SK-N-SH (cell line): ENCODE measurements around the gene GCLM. TPM values are rescaled to one million over a fixed set of nuclear protein-coding genes. Genes with fewer than 3 reads are reported as not detected.

Experiments used
- CTCF ChIA-PET: fragments of 300-600, 350-600 bp; formaldehyde crosslinking; extraction: SDS; loops from one replicate; lab custom pipeline; 2021; lab: Yijun Ruan, JAX
- POLR2A ChIA-PET: fragments of 350-600 bp; sonication (Branson Sonifier 250); formaldehyde crosslinking; extraction: SDS; loops from one replicate; lab custom pipeline; 2020; ENCODE audit warnings: antibody characterized with exemption, inconsistent platforms; lab: Yijun Ruan, JAX
- DNase-seq: peaks from one replicate; pipeline ENCODE4 v3.0.0; 2012
- H2AFZ ChIP-seq: fragments of 200-600 bp; sonication (generic); 2 replicates; pipeline ENCODE4 v1.8.1; 2016; ENCODE audit warnings: antibody characterized with exemption, mild to moderate bottlenecking, low read depth
- H3F3A ChIP-seq: fragments of 200-600 bp; sonication (generic); replicated peaks from 2 replicates; pipeline ENCODE3; 2016; ENCODE audit warnings: antibody characterized with exemption, mild to moderate bottlenecking; ENCODE audit not compliant: insufficient read depth
- H3K27ac ChIP-seq, 2 experiments: fragments of 200-500 bp in 1 of 2; fragments of 200-600 bp in 1 of 2; sonication (Bioruptor generic) in 1 of 2; sonication (generic), shearing (Covaris generic) in 1 of 2; 2 replicates each; pipeline versions ENCODE4 v1.5.1 to v1.6.1; 2014 to 2016; ENCODE audit warnings: low read depth in 2 of 2, inconsistent platforms in 1 of 2, low read length in 1 of 2, mild to moderate bottlenecking in 1 of 2, mixed read lengths in 1 of 2
- H3K27me3 ChIP-seq: fragments of 200-600 bp; sonication (generic), shearing (Covaris generic); 2 replicates; pipeline ENCODE4 v1.6.1; 2016; ENCODE audit warnings: mixed run types; ENCODE audit not compliant: insufficient read depth
- H3K36me3 ChIP-seq, 2 experiments: fragments of 200-500 bp in 1 of 2; fragments of 200-600 bp in 1 of 2; sonication (Bioruptor generic) in 1 of 2; sonication (generic) in 1 of 2; replicated peaks in 1 of 2; 2 replicates each; pipeline versions ENCODE3 to v1.5.1; 2014 to 2016; ENCODE audit warnings: low read length in 1 of 2, mild to moderate bottlenecking in 1 of 2; ENCODE audit not compliant: insufficient read depth in 2 of 2, control insufficient read depth in 1 of 2
- H3K4me1 ChIP-seq, 2 experiments: fragments of 200-500 bp in 1 of 2; fragments of 200-600 bp in 1 of 2; sonication (Bioruptor generic) in 1 of 2; sonication (generic), shearing (Covaris generic) in 1 of 2; 2 replicates each; pipeline versions ENCODE4 v1.5.1 to v1.6.1; 2014 to 2016; ENCODE audit warnings: low read depth in 1 of 2, low read length in 1 of 2, mixed run types in 1 of 2; ENCODE audit not compliant: insufficient read depth in 2 of 2, control insufficient read depth in 1 of 2
- H3K4me2 ChIP-seq: fragments of 200-600 bp; sonication (generic), shearing (Covaris generic); 2 replicates; pipeline ENCODE4 v1.6.1; 2017; ENCODE audit warnings: mixed run types
- H3K4me3 ChIP-seq, 2 experiments: fragments of 200-500 bp in 1 of 2; fragments of 200-600 bp in 1 of 2; sonication (Bioruptor generic) in 1 of 2; sonication (generic), shearing (Covaris generic) in 1 of 2; 2 replicates each; pipeline versions ENCODE4 v1.5.1 to v1.8.1; 2014 to 2016; ENCODE audit warnings: low read depth in 2 of 2, inconsistent platforms in 1 of 2, low read length in 1 of 2, mild to moderate bottlenecking in 1 of 2, mixed read lengths in 1 of 2, moderate library complexity in 1 of 2
- H3K79me2 ChIP-seq: fragments of 200-600 bp; sonication (generic); 2 replicates; pipeline ENCODE4 v1.8.1; 2017; ENCODE audit warnings: mild to moderate bottlenecking; ENCODE audit not compliant: insufficient read depth
- H3K9ac ChIP-seq: fragments of 200-600 bp; sonication (generic); 2 replicates; pipeline ENCODE4 v1.6.1; 2017; ENCODE audit warnings: mixed run types
- H3K9me2 ChIP-seq: fragments of 200-600 bp; sonication (generic); 2 replicates; pipeline ENCODE4 v1.6.1; 2017; ENCODE audit warnings: mixed run types
- H3K9me3 ChIP-seq: fragments of 200-600 bp; sonication (generic); 2 replicates; pipeline ENCODE4 v1.6.1; 2017; ENCODE audit warnings: mixed run types, mild to moderate bottlenecking, moderate library complexity
- H4K20me1 ChIP-seq: fragments of 200-600 bp; sonication (generic); 2 replicates; pipeline ENCODE4 v1.6.1; 2017; ENCODE audit warnings: mild to moderate bottlenecking, mixed run types; ENCODE audit not compliant: insufficient read depth
- CHD2 ChIP-seq: fragments of 150-350 bp; IDR thresholded peaks from 2 replicates; pipeline ENCODE4 v1.6.1; 2018; ENCODE audit warnings: low read length; ENCODE audit not compliant: partially characterized antibody
- FOSL2 ChIP-seq: IDR thresholded peaks from 2 replicates; pipeline ENCODE4 v1.4.0; 2012; ENCODE audit warnings: low read depth, mild to moderate bottlenecking, moderate library complexity, borderline replicate concordance
- FOXJ3 ChIP-seq: sonication (generic); formaldehyde crosslinking; IDR thresholded peaks from 2 replicates; pipeline ENCODE4 v1.5.1; 2020; ENCODE audit warnings: mild to moderate bottlenecking, missing genetic modification reagents
- GABPA ChIP-seq: IDR thresholded peaks from 2 replicates; pipeline ENCODE4 v1.4.0; 2012; ENCODE audit warnings: low read depth, mild to moderate bottlenecking
- JUND ChIP-seq: IDR thresholded peaks from 2 replicates; pipeline ENCODE4 v1.4.0; 2012
- MEF2A ChIP-seq: IDR thresholded peaks from 2 replicates; pipeline ENCODE4 v1.4.0; 2012; ENCODE audit warnings: low read depth, borderline replicate concordance
- NFIC ChIP-seq: IDR thresholded peaks from 2 replicates; pipeline ENCODE4 v1.4.0; 2012; ENCODE audit warnings: borderline replicate concordance
- RFX5 ChIP-seq: IDR thresholded peaks from 2 replicates; pipeline ENCODE4 v1.6.1; 2012; ENCODE audit warnings: mild to moderate bottlenecking, improper control_type of control experiment, low read length
- RXRA ChIP-seq: IDR thresholded peaks from 2 replicates; pipeline ENCODE4 v1.4.0; 2012; ENCODE audit warnings: low read depth, mild to moderate bottlenecking, borderline replicate concordance
- SIN3A ChIP-seq: IDR thresholded peaks from 2 replicates; pipeline ENCODE4 v1.6.1; 2012; ENCODE audit warnings: low read depth, mild to moderate bottlenecking, low read length, moderate library complexity, borderline replicate concordance
- TAF1 ChIP-seq: IDR thresholded peaks from 2 replicates; pipeline ENCODE4 v1.6.1; 2012; ENCODE audit warnings: low read depth, mild to moderate bottlenecking, low read length, moderate library complexity, borderline replicate concordance
- TCF12 ChIP-seq: IDR thresholded peaks from 2 replicates; pipeline ENCODE4 v1.4.0; 2012
- YY1 ChIP-seq: IDR thresholded peaks from 2 replicates; pipeline ENCODE4 v1.4.0; 2012; ENCODE audit warnings: low read depth, mild to moderate bottlenecking
- WGBS: methylation state at CpG from one replicate; pipeline ENCODE4 v1.1.6; 2017; ENCODE audit warnings: low lambda C conversion rate; 5-methylcytosine and 5-hydroxymethylcytosine counted together
- polyA plus RNA-seq, 3 experiments: library from polyadenylated mRNA; depleted of rRNA; stranded (reverse); fragments of >200 nt; gene quantifications; 2 replicates each; pipeline ENCODE4 v1.2.3, GENCODE V29; 2012
- TF ChIP-seq, protein P1 (sequence below): IDR thresholded peaks from 2 replicates; pipeline ENCODE4; 2012
- TF ChIP-seq, protein P2 (sequence below): IDR thresholded peaks from 2 replicates; pipeline ENCODE4 v1.4.0; 2012; ENCODE audit warnings: low read depth
- TF ChIP-seq, protein P3 (sequence below): fragments of 150-350 bp; IDR thresholded peaks from 2 replicates; pipeline ENCODE4 v1.6.1; 2017; ENCODE audit warnings: antibody characterized with exemption, low read length, low read depth, borderline replicate concordance
- TF ChIP-seq, protein P4 (sequence below): fragments of 150-350 bp; IDR thresholded peaks from 2 replicates; pipeline ENCODE4 v1.6.1; 2016; ENCODE audit warnings: mild to moderate bottlenecking, low read depth, low read length
- TF ChIP-seq, protein P5 (sequence below): fragments of 200-600 bp; sonication (generic); IDR thresholded peaks from 2 replicates; pipeline ENCODE4 v1.6.1; 2017; ENCODE audit warnings: antibody characterized with exemption, mild to moderate bottlenecking, moderate library complexity

The GCLM gene
- polyA plus RNA-seq, 1 of the 3 experiments (the other 2 are of a cell fraction), result 9.4 TPM

DNA sequence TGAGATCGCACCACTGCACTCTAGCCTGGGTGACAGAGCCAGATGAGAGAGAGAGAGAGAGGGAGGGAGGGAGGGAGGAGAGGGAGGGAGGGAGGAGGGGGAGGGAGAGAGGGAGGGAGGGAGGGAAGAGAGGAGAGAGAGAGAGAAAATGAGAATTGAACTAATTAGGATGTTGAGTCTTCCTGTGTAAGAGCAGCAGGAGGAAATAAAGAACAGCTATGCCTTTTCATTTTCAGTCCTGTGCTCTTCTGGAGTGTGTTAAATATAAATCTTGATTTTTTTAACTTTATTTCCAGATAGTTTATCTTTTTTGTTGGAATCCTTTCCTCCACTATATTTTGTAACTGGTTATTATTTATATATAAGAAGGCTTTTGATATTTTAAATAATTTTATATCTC is 57.4 kb downstream of the GCLM start:
- DNase-seq, result no peak
- Histone ChIP-seq H3K9me2 (no peaks in the 10 kb centered on the region), H3K79me2 (no peaks in the 10 kb centered on the region), H3K4me2 (no peak overlapping the region), H3K4me1 (peaks cover 0 to 4% of the 10 kb centered on the region in 2 experiments; a peak in 1 of 4 replicates), H3K9me3 (no peaks in the 10 kb centered on the region), H3K4me3 (no peak overlapping the region), H3K36me3 (no peaks in the 10 kb centered on the region), H2AFZ (no peak overlapping the region), H4K20me1 (no peaks in the 10 kb centered on the region), H3K27ac (no peak overlapping the region), H3K27me3 (no peaks in the 10 kb centered on the region), H3F3A (peaks cover 12% of the 10 kb centered on the region), H3K9ac (no peak overlapping the region)
- WGBS, result 94% methylated on average over 1 of the region's 1 CpG
- ChIA-PET CTCF (no interaction called here), POLR2A (no interaction called here)
- TF ChIP-seq JUND (no peak), FOSL2 (no peak)

DNA sequence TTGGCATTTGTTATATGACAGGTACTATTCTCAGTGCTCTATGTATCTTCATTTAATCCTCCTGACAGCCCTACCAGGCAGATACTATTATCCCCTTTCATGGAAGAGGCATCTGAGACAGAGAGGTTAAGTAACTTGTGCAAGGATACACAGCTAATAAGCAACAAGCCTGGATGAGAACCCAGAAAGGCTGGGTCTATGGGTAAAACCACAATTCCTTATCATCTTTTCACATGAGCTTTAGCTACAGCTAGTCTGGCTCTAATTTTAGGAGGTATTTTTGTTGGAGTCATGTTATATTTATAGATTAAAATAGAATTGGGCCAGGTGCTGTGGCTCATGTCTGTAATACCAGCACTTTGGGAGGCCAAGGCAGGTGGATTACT is 57.9 kb downstream of the GCLM start:
- Histone ChIP-seq H2AFZ (no peak overlapping the region), H4K20me1 (no peaks in the 10 kb centered on the region), H3K27me3 (no peaks in the 10 kb centered on the region), H3K4me3 (no peak overlapping the region), H3K27ac (no peak overlapping the region; a peak in 1 of 4 replicates), H3F3A (peaks cover 13% of the 10 kb centered on the region), H3K9me3 (no peaks in the 10 kb centered on the region), H3K36me3 (no peaks in the 10 kb centered on the region), H3K79me2 (no peaks in the 10 kb centered on the region), H3K9me2 (no peaks in the 10 kb centered on the region), H3K4me1 (peaks cover 0 to 4% of the 10 kb centered on the region in 2 experiments; a peak in 1 of 4 replicates), H3K4me2 (no peak overlapping the region)
- no peak for DNase-seq
- POLR2A ChIA-PET, result no interaction called here
- TF ChIP-seq, protein P1, sequence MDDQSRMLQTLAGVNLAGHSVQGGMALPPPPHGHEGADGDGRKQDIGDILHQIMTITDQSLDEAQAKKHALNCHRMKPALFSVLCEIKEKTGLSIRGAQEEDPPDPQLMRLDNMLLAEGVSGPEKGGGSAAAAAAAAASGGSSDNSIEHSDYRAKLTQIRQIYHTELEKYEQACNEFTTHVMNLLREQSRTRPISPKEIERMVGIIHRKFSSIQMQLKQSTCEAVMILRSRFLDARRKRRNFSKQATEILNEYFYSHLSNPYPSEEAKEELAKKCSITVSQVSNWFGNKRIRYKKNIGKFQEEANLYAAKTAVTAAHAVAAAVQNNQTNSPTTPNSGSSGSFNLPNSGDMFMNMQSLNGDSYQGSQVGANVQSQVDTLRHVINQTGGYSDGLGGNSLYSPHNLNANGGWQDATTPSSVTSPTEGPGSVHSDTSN, result no peak
- TF ChIP-seq RFX5, result no peak
- no peak for TF ChIP-seq SIN3A
- no peak for TF ChIP-seq TCF12
- TF ChIP-seq, protein P2, sequence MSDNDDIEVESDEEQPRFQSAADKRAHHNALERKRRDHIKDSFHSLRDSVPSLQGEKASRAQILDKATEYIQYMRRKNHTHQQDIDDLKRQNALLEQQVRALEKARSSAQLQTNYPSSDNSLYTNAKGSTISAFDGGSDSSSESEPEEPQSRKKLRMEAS, result no peak
- TF ChIP-seq, protein P3, sequence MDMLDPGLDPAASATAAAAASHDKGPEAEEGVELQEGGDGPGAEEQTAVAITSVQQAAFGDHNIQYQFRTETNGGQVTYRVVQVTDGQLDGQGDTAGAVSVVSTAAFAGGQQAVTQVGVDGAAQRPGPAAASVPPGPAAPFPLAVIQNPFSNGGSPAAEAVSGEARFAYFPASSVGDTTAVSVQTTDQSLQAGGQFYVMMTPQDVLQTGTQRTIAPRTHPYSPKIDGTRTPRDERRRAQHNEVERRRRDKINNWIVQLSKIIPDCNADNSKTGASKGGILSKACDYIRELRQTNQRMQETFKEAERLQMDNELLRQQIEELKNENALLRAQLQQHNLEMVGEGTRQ, result no peak
- TF ChIP-seq CHD2, result no peak
- no peak for TF ChIP-seq RXRA
- TF ChIP-seq YY1, result no peak
- TF ChIP-seq GABPA, result no peak
- no peak for TF ChIP-seq JUND
- TF ChIP-seq MEF2A, result no peak
- TF ChIP-seq NFIC, result no peak
- no peak for TF ChIP-seq FOSL2
- TF ChIP-seq, protein P4, sequence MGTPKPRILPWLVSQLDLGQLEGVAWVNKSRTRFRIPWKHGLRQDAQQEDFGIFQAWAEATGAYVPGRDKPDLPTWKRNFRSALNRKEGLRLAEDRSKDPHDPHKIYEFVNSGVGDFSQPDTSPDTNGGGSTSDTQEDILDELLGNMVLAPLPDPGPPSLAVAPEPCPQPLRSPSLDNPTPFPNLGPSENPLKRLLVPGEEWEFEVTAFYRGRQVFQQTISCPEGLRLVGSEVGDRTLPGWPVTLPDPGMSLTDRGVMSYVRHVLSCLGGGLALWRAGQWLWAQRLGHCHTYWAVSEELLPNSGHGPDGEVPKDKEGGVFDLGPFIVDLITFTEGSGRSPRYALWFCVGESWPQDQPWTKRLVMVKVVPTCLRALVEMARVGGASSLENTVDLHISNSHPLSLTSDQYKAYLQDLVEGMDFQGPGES, result no peak
- TF ChIP-seq FOXJ3 (CRISPR knock-in tag), result no peak
- TF ChIP-seq, protein P5, sequence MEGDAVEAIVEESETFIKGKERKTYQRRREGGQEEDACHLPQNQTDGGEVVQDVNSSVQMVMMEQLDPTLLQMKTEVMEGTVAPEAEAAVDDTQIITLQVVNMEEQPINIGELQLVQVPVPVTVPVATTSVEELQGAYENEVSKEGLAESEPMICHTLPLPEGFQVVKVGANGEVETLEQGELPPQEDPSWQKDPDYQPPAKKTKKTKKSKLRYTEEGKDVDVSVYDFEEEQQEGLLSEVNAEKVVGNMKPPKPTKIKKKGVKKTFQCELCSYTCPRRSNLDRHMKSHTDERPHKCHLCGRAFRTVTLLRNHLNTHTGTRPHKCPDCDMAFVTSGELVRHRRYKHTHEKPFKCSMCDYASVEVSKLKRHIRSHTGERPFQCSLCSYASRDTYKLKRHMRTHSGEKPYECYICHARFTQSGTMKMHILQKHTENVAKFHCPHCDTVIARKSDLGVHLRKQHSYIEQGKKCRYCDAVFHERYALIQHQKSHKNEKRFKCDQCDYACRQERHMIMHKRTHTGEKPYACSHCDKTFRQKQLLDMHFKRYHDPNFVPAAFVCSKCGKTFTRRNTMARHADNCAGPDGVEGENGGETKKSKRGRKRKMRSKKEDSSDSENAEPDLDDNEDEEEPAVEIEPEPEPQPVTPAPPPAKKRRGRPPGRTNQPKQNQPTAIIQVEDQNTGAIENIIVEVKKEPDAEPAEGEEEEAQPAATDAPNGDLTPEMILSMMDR, result no peak
- TF ChIP-seq TAF1, result no peak
- TF ChIP-seq, all 33 proteins: peak for 0
- CTCF ChIA-PET, result interaction anchor here (0.9 kb wide), 1 partner anchor 414 kb away, joined by 4 read pairs; no protein-coding TSS in a partner anchor
- no peak overlapping the region for H3K9ac ChIP-seq
